Activated T-helper 1 cell treated with anti-CD3 and anti-CD28 coated beads, Interleukin-12 subunit alpha, Interleukin-12 subunit beta, Interleukin-2, Interleukin-4 antibody, amounts not matched to agents 30 ng/mL and 10 ng/mL and 1 ng/mL, durations not matched to agents 14 hours and 24 hours and 36 hours (primary cell): ENCODE results near the gene PIEZO2. TPM values are rescaled to one million over a fixed set of nuclear protein-coding genes. Genes with fewer than 3 reads are reported as not detected.
"Not testable (repeated sequence)": the region's sequence is repeated elsewhere in the genome, so short reads cannot be mapped to it uniquely, and the experiment has no call there.

Experiments
- DNase-seq: peaks from one replicate; pipeline ENCODE4 v3.0.0; 2021; ENCODE audit warnings: low spot score
- H3K27ac Mint-ChIP-seq: one replicate; pipeline ENCODE4 v1.8.0; 2021; ENCODE audit warnings: mild to moderate bottlenecking, mixed read lengths
- H3K27me3 Mint-ChIP-seq: one replicate; pipeline ENCODE4 v1.8.0; 2022; ENCODE audit warnings: mild to moderate bottlenecking, moderate library complexity, mixed read lengths; ENCODE audit not compliant: insufficient read depth
- H3K36me3 Mint-ChIP-seq: one replicate; pipeline ENCODE4 v1.8.0; 2021; ENCODE audit warnings: low read depth, mixed read lengths
- H3K4me1 Mint-ChIP-seq: one replicate; pipeline ENCODE4 v1.8.0; 2021; ENCODE audit warnings: low read depth, mixed read lengths
- H3K4me3 Mint-ChIP-seq: one replicate; pipeline ENCODE4 v1.8.0; 2021; ENCODE audit warnings: mild to moderate bottlenecking, moderate library complexity, mixed read lengths
- H3K9me3 Mint-ChIP-seq: one replicate; pipeline ENCODE4 v1.8.0; 2021; ENCODE audit warnings: mixed read lengths
- intact Hi-C: fragments of 100-400 bp; cut with micrococcal nuclease; formaldehyde crosslinking; loops from one replicate; pipeline ENCODE4 v1.15.1; 2024
- total RNA-seq: library from RNA; stranded (reverse); gene quantifications from 2 replicates; pipeline ENCODE4 v1.2.3, GENCODE V29; 2022

Gene PIEZO2
- total RNA-seq, 1 donor from 2014 or later = not detected

DNA sequence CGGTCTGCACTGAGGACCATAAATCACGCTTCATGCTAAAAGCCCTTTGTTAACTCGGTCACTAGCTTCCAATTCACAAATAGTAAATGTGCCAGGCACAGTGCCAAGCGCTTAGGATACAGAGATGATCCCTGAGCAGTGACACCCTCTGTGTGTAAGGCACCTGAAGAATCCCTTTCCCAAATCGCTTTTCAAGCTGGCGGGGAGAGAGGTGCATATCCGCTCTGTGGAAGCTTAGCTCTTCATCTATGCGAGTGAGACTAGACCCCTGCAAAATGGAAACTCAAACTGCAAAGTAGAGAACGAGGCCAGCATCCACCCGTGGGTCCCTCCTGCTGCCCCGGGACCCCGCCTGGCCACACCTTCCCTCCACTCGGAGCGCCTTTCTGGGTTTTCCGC is 2.4 kb downstream of the PIEZO2 start:
- intact Hi-C loops = no loop called here
- no peak overlapping the region for H3K27ac Mint-ChIP-seq
- H3K4me3 Mint-ChIP-seq = no peak overlapping the region
- no peaks in the 10 kb centered on the region for H3K4me1 Mint-ChIP-seq
- H3K27me3 Mint-ChIP-seq = peaks cover 29% of the 10 kb centered on the region
- H3K9me3 Mint-ChIP-seq = no peaks in the 10 kb centered on the region
- DNase-seq = no peak
- no peaks in the 10 kb centered on the region for H3K36me3 Mint-ChIP-seq

DNA sequence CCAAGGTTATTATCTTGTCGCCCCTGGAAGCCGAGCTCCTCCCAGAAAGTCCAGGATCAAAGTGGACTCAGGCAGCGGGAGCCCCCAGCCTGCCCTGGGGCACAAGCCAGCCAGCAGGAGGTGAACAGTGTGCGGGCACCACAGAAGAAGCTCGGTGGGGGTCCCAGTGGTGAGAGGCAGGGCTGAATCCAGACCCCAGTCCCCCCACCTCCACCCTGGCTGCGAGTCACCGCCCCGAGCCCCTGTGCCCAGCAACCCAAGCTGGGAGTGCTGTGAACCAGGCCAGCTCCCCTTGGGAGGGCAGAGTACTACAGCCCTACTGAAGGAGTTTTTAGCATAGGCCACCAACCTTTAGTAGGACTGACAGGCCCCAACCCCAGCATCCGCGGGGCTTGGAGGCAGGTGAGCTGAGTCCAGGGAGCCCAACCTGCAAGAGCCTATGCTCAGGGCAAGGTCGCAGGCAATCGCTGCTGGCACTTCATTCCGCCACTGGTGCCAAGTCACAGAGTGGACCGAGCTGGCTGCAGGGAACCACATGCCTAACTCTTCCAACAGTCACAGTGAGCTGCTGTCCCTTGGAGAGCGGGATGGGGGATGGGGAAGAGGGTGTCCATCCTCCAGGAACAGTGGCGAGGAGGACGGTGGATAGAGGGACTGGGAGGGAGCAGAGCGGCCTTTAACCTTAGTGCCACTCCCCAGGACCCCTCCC is 3.0 kb downstream of the PIEZO2 start:
- Mint-ChIP-seq H3K4me3 (no peak overlapping the region), H3K27me3 (peaks cover 24% of the 10 kb centered on the region), H3K4me1 (no peaks in the 10 kb centered on the region), H3K36me3 (no peaks in the 10 kb centered on the region), H3K27ac (no peak overlapping the region), H3K9me3 (no peaks in the 10 kb centered on the region)
- intact Hi-C loops = no loop called here
- no peak for DNase-seq

DNA sequence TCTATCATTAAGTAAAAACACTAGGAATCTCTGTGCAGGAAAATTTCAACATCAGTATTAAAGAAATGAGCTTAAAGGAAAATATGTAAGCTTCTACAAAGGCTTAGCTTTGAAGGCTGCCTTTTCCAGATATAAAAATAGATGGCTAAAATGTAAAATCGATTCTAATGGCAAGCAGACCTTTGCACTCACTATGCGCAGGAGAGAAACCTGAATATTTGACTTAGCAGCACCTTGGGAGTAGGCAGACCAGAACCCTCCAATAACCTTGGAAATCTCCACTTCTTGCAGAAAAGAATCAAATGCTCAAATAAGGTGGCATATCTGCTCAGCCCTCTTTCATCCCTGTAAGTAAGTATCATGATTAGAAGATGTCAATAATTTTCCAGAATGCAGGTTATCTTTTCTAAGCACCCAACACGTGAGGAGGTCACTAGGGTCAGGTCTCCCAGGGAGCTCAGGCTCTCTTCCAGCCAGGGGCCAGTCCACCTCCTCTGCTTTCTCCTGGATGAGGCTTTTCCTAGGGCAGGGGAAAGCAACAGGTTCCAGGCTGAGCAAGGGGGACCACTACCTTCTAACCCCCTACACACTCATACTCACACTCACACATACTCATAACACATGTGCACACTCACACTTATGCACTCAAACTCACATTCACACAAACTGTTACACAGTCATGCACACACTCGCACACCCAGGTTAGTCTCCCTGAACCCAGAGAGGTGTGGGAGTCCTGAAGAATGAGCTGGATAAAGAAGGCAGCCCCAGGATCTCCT is 3.8 kb downstream of the PIEZO2 start:
- Mint-ChIP-seq H3K4me1 (no peaks in the 10 kb centered on the region), H3K4me3 (no peak overlapping the region), H3K9me3 (no peaks in the 10 kb centered on the region), H3K27ac (no peak overlapping the region), H3K36me3 (no peaks in the 10 kb centered on the region), H3K27me3 (peaks cover 22% of the 10 kb centered on the region)
- intact Hi-C loops = no loop called here
- no peak for DNase-seq

DNA sequence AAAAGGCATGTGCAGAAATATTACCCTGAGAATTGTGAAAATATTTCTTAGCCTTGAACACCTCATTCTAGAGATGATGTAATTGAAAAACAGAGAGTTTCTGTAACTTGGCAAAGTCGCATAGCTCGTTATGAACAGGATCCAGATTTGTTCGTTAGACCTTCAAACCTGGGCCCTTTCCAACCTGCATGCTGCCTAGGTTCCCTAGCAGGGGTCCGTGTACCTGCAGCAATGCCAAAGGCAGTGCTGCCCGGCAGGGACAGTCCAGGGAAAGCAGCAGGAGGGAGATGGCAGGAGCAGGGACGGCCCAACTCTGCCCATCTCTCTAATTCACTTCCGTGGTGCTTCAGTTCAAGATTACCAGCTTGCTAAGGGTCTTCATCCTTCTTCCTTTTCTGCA is 12.0 kb downstream of the PIEZO2 start:
- no peak overlapping the region for H3K4me3 Mint-ChIP-seq
- no peaks in the 10 kb centered on the region for H3K9me3 Mint-ChIP-seq
- no peaks in the 10 kb centered on the region for H3K27me3 Mint-ChIP-seq
- H3K27ac Mint-ChIP-seq = no peak overlapping the region
- no peak for DNase-seq
- intact Hi-C loops = no loop called here
- H3K4me1 Mint-ChIP-seq = no peaks in the 10 kb centered on the region
- no peaks in the 10 kb centered on the region for H3K36me3 Mint-ChIP-seq

DNA sequence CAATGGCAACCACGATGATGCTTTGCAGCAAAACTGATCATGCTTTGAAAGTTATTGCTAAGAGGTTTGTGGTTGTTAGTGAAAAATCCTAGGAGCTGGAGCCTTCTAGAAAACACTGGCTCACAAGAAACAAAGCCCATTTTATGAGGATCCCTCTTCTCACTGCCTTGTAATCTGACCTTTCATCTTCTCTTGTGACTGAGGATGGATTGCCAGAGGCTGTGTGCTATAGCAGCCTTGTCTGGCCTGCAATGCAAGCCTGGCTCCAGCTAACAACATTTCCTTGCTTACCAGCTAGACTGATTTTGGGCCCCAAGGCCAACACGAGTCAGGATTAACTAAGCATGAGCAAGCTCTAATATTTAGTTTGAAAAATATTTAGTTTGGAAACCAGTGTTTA is 13.1 kb downstream of the PIEZO2 start:
- peaks cover 3% of the 10 kb centered on the region for H3K9me3 Mint-ChIP-seq
- no peak overlapping the region for H3K27ac Mint-ChIP-seq
- DNase-seq = no peak
- no peaks in the 10 kb centered on the region for H3K27me3 Mint-ChIP-seq
- intact Hi-C loops = no loop called here
- no peaks in the 10 kb centered on the region for H3K4me1 Mint-ChIP-seq
- H3K4me3 Mint-ChIP-seq = no peak overlapping the region
- no peaks in the 10 kb centered on the region for H3K36me3 Mint-ChIP-seq

DNA sequence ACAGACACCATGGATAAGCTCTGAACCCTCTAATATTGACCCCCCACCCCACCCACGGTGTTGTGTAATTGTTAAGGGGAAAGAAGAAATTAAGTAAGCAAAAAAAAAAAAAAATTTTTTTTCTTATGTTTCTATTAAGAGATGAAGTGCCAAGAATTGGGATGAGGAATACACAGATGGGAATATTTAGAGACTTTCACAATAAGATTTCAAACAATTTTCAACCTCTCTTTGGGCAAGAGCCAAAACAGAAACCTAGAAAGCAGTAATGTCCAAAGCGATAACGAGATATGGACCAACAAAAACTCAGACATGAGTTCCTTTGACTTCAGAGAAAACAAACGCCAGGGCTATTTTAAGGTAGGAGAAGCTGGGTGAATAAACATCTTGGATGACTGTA is 14.4 kb downstream of the PIEZO2 start:
- intact Hi-C loops = no loop called here
- no peak overlapping the region for H3K27ac Mint-ChIP-seq
- H3K9me3 Mint-ChIP-seq = peaks cover 3% of the 10 kb centered on the region
- no peaks in the 10 kb centered on the region for H3K36me3 Mint-ChIP-seq
- no peak for DNase-seq
- no peaks in the 10 kb centered on the region for H3K4me1 Mint-ChIP-seq
- no peak overlapping the region for H3K4me3 Mint-ChIP-seq
- no peaks in the 10 kb centered on the region for H3K27me3 Mint-ChIP-seq

DNA sequence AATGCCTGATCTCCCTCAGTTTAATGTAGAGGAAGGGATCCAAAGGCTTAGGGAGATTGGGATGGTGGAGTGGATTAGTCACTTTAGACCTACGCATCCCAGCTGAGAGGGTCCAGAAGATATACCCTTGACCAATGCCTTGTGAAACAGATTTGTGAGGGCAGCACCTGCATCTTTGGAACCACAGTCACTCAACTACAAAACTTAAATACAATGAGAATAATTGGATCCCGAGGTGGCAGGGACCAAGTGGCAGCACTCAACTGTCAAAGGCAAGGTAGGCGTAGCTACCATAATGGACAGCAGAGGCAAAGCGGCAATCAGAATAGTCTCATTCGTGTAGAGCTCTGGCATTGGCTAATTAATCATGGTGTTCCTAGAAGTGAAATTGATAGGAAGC is 20.3 kb downstream of the PIEZO2 start:
- H3K4me3 Mint-ChIP-seq, H3K27ac Mint-ChIP-seq, H3K9me3 Mint-ChIP-seq, DNase-seq, H3K36me3 Mint-ChIP-seq, H3K4me1 Mint-ChIP-seq, H3K27me3 Mint-ChIP-seq, intact Hi-C loops: not testable (repeated sequence)

DNA sequence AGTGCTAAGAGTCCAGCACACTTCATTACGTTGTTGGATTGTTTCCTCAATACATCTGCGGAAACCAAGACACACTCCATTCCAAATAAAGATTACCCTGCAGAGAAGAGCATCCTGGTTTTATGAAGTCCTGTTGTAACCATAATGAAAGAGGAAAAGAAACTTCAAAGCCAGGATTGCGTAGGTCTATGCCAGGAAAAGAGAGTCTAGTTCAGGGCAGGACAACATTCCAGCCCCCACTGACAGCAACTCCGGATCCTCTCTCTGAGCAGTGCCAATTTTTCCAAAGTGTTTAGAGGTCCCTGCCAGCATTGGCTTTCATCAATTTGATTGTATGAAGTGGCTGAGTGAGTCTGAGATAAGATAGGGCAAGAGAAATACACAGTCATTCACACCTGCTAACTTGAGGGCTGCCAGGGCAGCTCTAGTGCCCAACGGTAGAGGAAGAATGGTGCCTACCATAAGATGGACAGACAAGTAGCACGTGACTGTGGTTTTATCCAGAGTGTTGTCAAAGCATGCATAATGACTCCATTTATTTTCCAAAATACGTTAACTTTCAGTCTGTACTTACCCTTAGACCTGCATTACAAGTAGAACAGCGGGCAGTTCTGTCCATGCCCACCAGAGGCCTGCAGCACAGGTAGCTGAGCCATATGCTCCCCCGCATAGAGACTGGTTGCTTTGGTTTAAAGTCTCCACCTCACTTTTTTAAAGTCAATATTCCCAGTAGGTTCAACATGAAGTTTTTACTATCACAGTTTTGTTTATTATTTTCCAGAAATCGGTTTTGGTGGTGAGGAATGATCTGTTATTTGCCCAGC is 23.7 kb downstream of the PIEZO2 start:
- H3K9me3 Mint-ChIP-seq = peaks cover 6% of the 10 kb centered on the region
- H3K27me3 Mint-ChIP-seq = no peaks in the 10 kb centered on the region
- H3K36me3 Mint-ChIP-seq = no peaks in the 10 kb centered on the region
- H3K27ac Mint-ChIP-seq = no peak overlapping the region
- intact Hi-C loops = no loop called here
- H3K4me3 Mint-ChIP-seq = no peak overlapping the region
- no peak for DNase-seq
- H3K4me1 Mint-ChIP-seq = no peaks in the 10 kb centered on the region

DNA sequence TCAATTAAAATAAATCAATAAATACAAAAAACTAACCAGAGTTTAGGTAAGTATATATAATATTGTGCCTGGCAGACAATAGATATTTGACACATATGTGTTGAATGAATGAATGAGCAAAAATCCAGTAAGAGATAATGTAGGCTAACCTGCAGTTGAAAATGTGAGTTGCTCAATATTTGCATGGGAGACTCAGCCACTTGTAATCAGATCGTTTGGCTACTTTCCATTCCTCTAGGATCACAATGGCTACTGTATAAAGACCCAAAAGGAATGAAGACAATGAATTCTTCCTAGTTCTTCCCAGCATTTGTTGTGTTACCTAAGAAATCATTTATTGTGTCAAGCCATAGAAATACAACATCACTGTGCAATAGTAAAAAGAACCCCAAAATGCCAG is 25.3 kb downstream of the PIEZO2 start:
- no peaks in the 10 kb centered on the region for H3K36me3 Mint-ChIP-seq
- no peak overlapping the region for H3K27ac Mint-ChIP-seq
- H3K27me3 Mint-ChIP-seq = no peaks in the 10 kb centered on the region
- H3K4me1 Mint-ChIP-seq = no peaks in the 10 kb centered on the region
- H3K4me3 Mint-ChIP-seq = no peak overlapping the region
- intact Hi-C loops = no loop called here
- DNase-seq = no peak
- peaks cover 5% of the 10 kb centered on the region for H3K9me3 Mint-ChIP-seq

DNA sequence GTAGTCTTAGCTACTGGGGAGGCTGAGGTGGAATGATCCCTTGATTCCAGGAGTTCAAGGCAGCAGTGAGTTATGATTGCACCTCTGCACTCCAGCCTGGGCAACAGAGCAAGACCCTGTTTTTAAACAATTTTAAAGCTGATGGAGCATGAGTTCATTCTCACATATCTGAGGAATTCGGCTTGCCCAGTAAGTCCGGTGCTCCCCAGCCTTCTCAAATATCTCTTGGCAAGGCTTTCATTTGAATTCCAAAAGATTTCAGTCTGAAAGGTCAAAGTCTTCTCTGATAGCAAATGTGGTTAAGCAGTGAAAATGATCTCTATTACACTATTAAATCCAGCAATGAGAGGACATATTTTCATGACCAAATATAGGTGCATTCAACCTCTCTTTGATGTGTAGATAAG is 27.9 kb downstream of the PIEZO2 start:
- Mint-ChIP-seq H3K4me3 (no peak overlapping the region), H3K27me3 (no peaks in the 10 kb centered on the region), H3K36me3 (no peaks in the 10 kb centered on the region), H3K4me1 (no peaks in the 10 kb centered on the region), H3K9me3 (no peaks in the 10 kb centered on the region), H3K27ac (no peak overlapping the region)
- intact Hi-C loops = no loop called here
- DNase-seq = no peak

DNA sequence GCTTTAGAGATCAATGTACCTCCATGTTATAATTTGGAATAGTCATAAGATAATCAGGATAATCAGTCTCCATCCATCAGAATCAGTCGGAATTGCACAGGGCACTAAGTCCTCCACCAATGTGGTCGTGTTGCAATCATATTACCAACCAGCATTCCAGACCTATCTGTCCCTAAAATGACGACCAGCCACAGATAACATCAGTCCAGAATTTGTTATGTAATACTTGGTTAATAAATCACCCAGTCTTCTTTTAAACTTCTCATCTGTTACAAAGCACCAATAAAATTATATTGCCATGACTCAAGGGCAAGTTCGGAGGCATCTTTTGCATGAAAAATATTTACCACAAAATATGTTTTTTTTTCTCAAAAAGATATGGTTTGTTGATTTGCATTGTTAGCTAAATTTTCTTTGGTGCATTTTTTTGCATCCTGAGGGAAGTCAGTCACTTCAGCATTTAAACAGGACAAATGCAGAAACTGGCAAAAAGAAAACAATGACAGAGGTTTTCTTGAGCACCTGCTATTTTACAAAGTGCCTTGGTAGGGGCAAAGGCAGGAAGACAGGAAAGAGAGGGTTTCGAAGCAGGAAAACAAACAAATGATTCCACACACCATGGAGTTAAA is 29.3 kb downstream of the PIEZO2 start:
- H3K27ac Mint-ChIP-seq = no peak overlapping the region

DNA sequence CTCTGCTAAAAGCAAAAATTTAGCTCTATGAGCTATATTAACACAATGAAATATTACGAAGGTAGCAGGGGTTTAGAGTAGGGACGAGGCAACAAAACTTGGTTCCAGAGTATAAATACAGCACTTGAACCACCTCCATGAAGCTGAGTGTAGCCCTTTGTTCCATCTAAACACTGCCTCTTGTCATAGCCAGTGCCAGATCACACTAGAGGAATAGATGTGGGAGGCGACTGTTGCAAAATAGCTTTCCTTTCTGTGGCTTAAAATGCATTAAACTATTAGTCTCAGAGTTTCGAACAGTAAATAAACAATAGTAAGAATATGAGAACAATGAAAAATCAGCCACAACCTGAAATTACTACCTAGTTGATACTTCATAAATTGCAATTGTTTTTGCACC is 29.8 kb downstream of the PIEZO2 start:
- Mint-ChIP-seq H3K4me1 (no peaks in the 10 kb centered on the region), H3K4me3 (no peak overlapping the region), H3K27me3 (no peaks in the 10 kb centered on the region), H3K27ac (no peak overlapping the region), H3K9me3 (no peaks in the 10 kb centered on the region), H3K36me3 (no peaks in the 10 kb centered on the region)
- no peak for DNase-seq
- intact Hi-C loops = no loop called here

More for the DNA sequence above, 29.3 kb downstream of the PIEZO2 start:
- H3K4me1 Mint-ChIP-seq = no peaks in the 10 kb centered on the region
- H3K9me3 Mint-ChIP-seq = no peaks in the 10 kb centered on the region
- H3K27me3 Mint-ChIP-seq = no peaks in the 10 kb centered on the region
- H3K4me3 Mint-ChIP-seq = no peak overlapping the region
- H3K36me3 Mint-ChIP-seq = no peaks in the 10 kb centered on the region
- intact Hi-C loops = no loop called here
- no peak for DNase-seq
